SK-N-DZ (cell line): ENCODE results near the gene JAML.
"Not testable (repeated sequence)": the region's sequence is repeated elsewhere in the genome, so short reads cannot be mapped to it uniquely, and the experiment has no call there.

ENCODE experiments used
- DNase-seq: peaks from one replicate; pipeline ENCODE4 v3.0.0-alpha.2; 2015; ENCODE audit warnings: low spot score

JAML gene

DNA sequence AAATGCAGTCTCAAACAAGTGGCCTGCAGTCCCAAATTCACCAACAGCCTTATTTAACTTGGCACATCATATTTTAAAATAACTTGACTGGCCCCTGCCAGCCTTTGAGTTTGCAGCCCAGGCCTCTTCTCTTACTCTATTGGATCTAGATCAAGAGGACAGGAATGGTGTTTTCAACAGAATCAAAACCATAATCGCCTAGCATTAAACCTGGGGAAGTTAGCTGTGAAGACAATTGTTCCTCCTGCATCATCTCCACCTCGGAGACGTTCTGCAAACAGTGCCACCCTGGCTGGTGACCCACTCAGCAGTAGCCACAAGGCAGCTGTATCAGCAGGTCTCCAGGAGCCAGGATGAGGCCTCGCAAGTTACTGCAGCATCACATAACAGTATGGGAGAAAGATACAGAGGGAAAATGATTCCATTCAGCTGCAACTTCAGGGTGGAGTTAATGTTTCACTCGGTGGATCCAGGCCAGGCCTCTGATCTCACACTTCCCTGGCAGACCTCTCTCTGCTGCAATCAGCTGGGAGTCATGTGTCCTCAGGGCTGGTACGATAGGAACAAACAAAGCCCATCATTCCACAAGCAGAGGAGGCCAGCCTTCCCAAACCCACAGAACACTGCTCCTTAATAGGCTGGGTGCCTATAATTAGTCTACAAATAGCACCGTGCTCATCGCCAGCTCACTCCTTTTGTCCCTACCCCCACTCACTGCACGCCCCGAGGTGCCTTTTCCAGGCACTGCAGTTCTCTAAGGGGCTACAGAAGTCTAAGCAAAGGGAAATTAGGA is 29.8 kb downstream of the JAML start:
- DNase-seq: no peak

DNA sequence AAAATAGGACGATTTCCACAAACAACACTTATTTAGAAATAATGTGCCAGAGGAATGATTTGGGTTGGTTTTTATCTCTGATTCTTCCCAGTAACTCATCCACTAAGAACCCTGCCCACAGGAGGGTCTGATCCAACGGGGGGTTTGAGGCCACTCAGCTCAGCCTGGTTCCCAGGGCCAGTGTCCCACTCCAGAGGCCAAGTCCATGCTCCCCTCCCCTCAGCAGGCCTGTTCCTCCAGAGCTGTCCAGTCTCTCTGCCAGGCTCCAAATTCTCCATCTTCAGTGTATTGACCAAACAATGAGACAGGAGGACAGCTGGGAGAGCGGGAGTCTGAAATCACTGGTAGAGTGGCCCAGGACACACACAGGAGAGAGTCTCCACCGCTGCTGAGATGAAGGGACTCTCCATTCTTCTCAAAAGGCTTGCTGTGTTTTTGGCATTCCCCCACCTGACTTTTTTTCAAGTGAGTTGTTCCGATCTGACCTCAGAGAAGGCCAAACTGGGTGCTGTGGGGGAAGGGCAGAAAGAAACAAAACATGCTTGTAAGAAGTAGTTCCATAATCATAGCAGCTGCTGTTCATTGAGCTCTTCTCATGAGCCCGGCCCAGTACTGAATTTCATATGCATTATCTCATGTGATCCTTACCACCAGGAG is 30.8 kb downstream of the JAML start:
- no peak for DNase-seq

DNA sequence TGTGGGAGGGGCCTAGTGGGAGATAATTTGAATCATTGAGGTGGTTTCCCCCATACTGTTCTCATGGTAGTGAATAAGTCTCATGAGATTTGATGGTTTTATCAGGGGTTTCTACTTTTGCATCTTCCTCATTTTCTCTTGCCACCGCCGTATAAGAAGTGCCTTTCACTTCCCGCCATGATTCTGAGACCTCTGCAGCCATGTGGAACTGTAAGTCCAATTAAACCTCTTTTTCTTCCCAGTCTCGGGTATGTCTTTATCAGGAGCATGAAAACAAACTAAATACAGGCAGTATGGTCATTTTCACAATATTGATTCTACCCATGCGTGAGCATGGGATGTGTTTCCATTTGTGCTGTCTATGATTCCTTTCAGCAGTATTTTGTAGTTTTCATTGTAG is 32.0 kb downstream of the JAML start:
- not testable (repeated sequence) for DNase-seq

DNA sequence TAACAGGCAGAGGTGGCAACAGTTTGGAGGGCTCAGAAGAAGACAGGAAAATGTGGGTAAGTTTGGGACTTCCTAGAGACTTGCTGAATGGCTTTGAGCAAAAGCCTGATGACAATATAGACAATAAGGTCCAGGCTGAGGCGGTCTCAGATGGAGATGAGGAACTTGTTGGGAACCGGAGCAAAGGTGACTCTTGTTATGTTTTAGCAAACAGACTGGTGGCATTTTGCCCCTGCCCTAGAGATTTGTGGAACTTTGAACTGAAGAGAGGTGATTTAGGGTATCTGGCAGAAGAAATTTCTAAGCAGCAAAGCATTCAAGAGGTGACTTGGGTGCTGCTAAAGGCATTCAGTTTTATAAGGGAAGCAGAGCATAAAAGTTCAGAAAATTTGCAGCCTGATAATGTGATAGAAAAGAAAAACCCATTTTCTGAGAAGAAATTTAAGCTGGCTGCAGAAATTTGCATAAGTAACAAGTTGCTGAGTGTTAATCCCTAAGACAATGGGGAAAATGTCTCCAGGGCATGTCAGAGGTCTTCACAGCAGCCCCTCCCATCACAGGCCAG is 33.8 kb downstream of the JAML start:
- not testable (repeated sequence) for DNase-seq

DNA sequence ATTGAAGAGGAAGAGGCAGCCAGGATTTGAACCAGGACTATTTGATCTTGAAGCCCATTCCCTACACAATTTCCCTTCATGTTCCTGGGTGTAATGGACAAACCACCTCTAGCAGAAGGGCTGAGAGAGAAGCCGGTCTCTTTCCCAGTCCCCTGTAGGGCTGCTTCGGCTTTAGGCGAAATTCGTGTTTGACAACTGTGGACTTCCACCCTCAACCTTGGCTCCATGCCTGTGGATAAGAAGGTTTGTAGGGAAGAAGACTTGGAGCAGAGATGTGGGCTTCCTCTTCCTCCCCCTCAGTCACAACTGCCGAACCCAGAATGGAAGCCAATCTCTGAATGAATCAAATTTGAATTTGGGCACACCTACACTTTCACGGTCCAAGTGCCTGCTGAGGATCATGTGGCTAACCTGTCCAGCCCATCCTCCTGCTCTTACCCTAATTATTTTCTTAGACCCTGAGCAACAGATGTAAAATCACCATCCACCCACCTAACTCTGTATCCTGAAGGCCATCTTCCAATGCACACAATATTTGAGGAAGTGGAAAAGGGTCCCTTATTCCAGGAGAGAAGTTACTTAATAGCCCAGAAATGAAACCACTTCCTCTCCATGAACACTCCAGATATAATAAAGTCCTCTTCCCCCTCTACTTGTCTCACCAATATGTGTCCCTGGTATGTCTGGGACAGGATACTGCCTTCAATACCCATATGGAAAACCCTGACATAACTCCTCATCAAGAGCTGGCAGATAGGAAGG is 38.3 kb downstream of the JAML start:
- no peak for DNase-seq

DNA sequence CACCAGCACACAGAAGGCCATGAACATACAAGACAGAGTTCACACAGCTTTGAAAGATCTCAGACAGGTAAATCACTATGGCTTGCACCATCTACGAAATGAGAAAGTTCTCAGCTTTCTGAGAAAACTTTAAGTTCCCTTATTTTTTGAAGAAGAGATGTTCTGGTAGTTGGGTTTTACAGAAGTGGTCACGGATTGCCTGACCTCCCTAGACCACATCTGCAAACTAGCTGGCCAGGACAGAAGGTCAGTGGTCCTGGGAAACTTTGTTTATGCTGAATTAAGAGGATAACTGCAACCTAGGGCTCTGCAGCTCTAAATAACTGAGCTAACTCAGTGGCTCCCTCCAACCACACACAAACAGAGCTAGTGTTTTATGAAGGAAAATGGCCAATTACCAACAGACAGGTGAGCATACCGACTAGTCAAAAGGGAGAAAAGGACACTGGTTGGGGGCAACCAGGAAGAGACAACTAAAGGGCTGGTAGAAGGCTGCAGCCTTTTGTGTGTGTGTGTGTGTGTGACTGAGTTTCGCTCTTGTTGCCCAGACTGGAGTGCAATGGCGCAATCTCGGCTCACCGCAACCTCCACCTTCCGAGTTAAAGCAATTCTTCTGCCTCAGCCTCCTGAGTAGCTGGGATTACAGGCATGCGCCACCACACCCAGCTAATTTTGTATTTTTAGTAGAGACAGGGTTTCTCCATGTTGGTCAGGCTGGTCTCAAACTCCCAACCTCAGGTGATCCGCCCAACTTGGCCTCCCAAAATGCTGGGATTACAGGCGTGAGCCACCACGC is 39.8 kb downstream of the JAML start:
- DNase-seq: no peak

DNA sequence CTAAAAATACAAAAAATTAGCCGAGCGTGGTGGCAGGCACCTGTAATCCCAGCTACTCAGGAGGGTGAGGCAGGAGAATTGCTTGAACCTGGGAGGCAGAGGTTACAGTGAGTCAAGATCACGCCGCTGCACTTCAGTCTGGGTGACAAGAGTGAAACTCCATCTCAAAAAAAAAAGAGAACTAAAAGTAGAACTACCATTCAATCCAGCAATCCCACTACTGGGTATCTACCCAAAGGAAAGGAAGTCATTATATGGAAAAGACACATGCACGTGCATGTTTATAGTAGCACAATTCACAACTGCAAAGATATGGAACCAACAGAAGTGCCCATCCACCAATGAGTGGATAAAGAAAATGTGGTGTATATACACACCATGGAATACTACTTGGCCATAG is 41.1 kb downstream of the JAML start:
- DNase-seq: not testable (repeated sequence)

DNA sequence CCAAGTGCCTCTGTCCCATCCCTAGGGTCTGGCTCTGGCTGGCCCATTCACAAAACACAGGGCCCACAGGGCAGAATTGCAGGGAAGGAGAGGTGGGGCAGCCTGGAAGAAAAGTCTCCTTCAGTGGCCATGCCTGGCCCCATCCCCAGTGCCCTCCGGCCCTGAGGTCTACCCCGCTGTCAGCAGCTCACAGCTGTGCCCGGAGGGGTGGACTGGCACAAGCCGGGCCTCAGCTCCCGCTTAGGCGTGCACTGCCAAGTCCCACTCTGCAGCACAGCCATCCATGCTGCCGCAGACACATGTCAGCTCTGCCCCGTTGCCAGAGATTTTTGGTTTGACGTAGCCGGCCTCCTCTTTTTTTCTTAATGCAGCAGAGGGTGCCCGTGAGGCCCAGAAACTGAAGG is 44.5 kb downstream of the JAML start:
- DNase-seq: peak; percentile 12

DNA sequence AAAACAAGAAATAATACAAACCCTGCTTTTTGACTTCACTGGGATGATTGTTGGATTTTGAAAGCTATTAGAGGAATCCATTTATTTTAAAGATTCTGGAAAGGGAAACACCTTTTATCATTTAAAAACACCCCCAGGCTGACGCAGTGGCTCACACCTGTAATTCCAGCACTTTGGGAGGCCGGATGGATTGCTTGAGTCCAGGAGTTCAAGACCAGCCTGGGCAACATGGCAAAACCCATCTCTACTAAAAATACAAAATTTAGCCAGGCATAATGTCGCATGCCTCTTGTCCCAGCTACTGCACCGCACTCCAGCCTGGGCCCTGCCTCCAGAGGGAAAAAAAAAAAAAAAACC is 48.1 kb downstream of the JAML start:
- no peak for DNase-seq

DNA sequence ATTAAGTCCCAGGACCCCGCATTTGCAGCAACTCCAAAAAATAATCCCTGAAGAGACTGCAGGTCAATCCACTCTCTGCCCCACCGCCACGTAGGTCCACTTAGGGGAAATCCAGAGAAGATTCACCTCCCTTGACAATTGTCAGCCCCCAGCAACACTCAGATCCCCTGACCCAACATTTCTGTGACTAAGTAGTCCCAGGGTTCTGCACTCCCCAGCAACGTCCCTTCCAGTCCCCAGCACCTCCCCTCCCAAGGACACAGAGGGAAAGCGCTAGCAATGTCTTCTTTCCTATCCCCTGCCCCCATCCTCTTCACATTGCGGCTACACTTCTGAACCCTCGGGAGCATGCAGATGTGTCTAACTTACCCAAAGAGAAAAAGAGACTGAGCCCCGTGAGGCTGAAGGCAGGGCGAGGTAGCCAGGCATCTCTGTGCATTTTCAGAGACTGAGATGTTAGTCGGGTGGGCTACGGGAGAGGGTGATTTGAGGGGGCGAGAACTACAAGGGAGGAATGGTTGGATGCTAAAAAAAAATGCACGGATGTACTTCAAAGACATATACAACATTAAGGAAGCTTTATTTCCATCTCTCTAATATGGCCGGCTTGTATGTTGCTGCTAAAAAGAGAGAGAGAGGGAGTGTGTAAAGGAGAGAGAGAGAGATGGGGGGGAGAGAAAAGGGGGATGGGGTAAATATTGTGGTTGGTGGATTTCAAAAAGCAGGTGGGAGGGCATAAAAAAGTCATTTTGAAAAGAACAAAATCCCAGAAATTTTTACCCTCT is 48.6 kb downstream of the JAML start, which contains the start of gene SCN2B:
SCN2B (minus strand) TSS at position 647 of the 785 bp plus-strand sequence; CDS start at position 439, 208 bp downstream.
- no peak for DNase-seq

DNA sequence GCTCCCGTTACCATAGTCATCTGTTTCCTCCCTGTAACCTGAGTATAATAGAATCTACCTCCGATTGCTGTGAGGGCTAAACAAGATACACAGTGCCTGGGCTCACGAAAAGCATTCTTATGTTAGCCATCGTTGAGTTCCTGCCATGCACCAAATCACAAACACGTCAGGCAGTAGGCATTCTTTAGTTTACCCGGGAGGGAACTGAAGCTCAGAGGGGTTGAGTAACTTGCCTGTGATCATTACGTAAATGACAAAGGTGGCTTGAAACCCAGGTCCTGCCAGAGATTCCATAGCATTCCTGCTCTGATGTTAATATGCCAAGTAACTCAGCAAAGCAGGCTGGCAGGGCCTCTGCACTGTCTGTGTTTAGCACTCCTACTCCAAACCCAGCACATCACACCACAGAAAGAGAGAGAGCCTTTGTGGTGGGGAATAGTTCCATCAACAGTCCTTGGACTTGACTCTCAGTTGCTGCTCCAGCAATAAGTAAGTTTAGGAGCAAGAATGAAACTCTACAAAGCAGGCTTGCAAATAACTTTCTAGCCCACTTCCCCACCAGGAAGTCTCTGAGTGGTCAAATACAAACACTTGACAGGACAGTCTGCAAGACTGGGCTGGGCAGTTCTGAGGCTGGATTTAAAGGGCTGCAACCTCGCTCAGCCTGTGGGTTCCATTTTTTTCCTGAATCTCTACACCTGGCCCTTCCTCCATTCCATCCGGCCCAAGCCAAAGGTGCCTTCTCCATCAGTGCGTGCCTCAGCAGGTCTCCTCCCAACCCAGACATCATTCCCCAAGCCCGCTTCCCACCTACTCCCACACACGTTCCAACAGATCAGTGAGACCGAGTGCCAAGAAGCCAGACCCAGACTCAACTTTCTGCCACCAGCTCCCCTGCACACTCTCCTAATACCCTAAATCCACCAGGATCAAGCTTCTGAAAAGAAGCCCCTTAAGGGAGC is 49.5 kb downstream of the JAML start:
- DNase-seq: no peak

DNA sequence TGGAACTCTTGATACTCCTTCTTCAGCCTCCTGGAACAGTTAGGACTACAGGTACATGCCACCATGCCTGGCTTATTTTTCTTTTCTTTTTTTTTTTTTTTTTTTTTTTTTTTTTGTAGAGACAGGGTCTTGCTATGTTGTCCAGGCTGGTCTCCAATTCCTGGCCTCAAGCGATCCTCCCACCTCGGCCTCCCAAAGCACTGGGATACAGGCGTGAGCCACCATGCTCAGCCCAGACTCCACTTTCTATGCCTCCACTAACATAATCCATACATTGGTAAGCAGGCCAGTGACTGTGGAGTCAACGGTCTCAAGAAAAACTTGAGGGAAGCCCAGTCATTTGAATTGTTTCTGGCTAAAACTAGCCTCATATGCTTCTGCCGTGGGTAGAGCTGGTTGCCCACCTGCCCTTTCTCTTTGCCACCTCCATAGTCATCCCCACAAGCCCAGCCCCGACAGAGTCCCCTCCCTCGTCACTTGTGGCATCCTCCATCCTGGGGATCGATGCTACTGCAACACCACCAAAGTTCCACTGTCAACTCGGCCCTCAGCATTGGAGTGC is 50.7 kb downstream of the JAML start:
- DNase-seq: no peak

DNA sequence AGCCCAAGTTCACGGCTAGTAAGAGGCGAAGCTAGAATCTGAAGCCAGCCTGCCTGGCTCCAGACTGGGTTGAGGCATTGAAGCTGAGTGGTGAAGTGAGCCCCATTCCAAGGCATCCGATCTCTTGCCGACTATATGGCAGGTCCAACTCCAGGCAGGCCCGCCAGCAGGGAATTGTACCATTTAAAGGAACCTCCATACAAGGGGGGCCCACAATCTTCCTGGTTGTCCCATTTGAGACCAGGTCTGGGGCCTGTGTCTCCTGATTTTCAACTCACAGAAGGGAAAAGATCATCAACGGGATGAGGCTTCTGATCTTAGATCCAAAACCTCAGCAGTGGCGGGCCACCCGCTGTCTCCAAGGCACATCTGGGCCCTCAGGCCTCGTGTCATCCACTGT is 52.5 kb downstream of the JAML start:
- no peak for DNase-seq

DNA sequence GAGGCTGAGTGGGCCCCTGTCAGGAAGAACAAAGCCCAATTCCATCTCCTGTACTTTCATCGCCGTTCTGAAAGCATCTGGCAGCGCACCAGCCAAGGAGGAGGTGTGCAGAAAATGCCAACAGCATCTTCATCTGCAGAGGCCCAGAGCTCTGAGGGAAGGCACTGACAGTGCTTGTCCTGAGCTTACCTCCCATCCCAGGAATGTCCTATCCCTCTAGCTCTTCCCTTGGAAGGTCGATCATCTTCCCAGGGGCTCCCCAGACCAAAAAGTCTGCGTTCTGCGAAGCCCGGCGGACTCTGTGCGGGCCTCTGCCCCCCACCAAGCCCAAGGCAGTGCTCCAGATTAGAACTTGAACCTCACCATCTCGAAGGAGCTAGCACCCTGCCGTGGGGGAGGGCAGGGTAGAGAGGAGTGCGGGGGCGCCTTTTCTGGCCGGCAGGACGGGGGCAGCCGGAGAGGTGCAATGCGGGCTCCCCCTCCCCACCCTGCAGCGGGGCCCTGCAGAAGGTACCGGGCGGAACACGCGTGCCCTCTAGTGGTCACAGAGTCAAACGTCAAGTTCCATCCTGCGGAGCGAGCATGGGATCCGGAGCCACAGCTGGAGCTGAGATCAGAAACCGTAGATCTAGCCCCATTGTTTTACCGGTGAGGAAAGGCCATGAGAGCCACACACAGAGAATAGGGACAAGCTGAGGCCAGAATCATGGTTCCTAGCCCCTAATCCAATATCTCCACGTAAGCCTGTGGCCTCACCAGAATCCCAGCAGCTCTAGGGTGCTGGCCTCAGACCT is 53.3 kb downstream of the JAML start:
- DNase-seq: peak; percentile 19

DNA sequence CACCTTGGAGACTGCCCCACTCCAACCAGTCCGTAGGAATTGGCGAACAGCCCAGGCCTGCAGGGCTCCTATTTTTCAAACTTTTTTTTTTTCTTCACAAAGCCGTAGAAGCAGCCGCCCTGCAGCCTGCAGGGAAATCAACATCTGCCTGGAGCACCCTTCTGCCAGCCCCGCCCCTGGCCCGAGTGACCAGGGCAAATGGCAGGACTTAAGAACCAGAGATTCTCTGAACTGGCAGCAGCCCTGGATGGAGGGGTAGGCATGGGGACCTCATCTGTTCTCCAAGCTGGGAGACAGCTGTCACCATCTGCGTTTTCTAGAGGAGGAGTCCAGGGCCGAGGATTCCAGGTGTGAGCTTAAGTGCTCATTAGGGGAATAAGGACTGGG is 53.9 kb downstream of the JAML start:
- no peak for DNase-seq

DNA sequence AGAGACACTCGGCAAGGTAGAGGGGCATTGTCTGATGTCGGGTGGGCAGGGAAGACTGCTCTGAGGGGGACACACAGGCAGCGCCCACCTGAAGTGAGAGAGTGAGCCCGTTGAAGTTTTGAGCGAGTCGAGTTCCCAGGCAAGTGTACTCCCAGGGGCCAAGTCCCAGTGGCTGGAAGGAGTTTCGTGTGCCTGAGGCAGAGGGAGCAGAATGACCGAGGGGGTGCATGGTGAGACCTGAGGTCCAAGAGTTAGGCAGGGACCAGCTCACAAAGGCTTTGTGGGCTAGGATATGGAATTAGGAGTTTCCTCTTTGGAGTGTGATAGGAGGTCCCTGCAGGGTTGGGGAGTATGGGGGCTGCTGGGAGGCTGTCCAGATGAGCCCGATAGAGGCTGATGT is 54.6 kb downstream of the JAML start:
- no peak for DNase-seq

DNA sequence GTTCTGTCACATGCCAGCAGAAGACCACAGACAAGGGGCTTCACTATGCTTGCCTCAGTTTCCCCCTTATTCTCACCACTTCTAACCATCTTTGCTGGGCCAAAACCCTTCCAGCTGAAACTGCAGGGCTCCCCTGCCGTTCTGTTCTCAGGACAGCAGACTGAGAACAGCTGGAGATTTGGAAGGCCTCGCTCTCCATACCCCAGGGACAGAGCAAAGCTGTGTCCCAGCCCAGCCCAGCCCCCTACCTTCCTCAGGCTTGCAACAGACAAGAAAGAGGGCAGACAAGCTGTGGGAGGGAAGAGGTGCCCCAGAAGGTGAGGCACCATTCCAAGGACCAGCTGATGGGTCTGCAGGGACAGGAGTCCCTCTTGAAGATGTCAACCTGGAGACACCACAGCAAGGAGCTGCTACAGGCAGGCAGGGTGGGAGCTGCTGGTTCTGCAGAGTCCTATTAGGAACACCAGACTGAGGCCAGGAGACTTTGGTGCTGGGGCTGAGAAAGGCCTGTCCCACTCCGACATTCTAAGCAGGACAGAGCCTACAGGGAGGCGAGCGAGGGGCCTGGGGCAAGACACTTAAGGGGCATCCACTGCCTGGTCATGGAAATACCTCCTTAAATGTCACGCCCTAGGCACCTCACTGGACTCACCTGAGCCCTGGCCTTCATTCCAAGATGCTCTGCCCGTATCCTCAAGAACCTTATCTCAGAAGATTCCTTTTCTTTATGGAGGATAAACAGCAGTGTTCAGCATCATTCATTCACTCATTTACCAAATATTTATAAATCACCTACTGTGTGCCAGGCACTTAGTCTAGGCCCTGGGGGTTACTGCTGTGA is 55.3 kb downstream of the JAML start:
- DNase-seq: no peak
